Upper lobe of left lung (tissue), 6 donors: ENCODE measurements around the gene MAD1L1. TPM values are rescaled to one million over a fixed set of nuclear protein-coding genes. Genes with fewer than 3 reads are reported as not detected.
"Not testable (repeated sequence)": the region's sequence is repeated elsewhere in the genome, so short reads cannot be mapped to it uniquely, and the experiment has no call there.

Source experiments
- ATAC-seq, 2 donors: fragments of 200-7000 bp; cut with Tn5 transposase; one replicate each; pipeline ENCODE4 v1.9.1; 2022; ENCODE audit warnings: mild to moderate bottlenecking in 2 of 2, moderate library complexity in 2 of 2; ENCODE audit not compliant: low FRiP score in 2 of 2
- DNase-seq, 2 donors: peaks; one replicate each; pipeline ENCODE4 v3.0.0-alpha.2; 2019 to 2020
- H3K27ac ChIP-seq, 4 donors: fragments of 200-600 bp; sonication (generic); one replicate each; pipeline ENCODE4 v1.5.1; 2016 to 2019
- H3K27me3 ChIP-seq, 4 donors: fragments of 200-600 bp; sonication (generic); one replicate each; pipeline ENCODE4 v1.5.1; 2017 to 2019
- H3K36me3 ChIP-seq, 4 donors: fragments of 200-600 bp; sonication (generic); one replicate each; pipeline ENCODE4 v1.5.1; 2016 to 2019
- H3K4me1 ChIP-seq, 4 donors: fragments of 200-600 bp; sonication (generic); one replicate each; pipeline ENCODE4 v1.5.1; 2018 to 2019
- H3K4me3 ChIP-seq, 4 donors: fragments of 200-600 bp; sonication (generic); one replicate each; pipeline ENCODE4 v1.5.1; 2017 to 2019; ENCODE audit warnings: mild to moderate bottlenecking in 2 of 4, moderate library complexity in 1 of 4
- H3K9me3 ChIP-seq, 4 donors: fragments of 200-600 bp; sonication (generic); one replicate each; pipeline ENCODE4 v1.5.1; 2018 to 2019
- EP300 ChIP-seq, 4 donors: sonication (generic); formaldehyde crosslinking; IDR thresholded peaks; one replicate each; pipeline ENCODE4 v1.5.1; 2017; ENCODE audit warnings: antibody characterized with exemption in 4 of 4, control low read depth in 2 of 4
- POLR2A ChIP-seq, 4 donors: fragments of 450-650 bp; IDR thresholded peaks; one replicate each; pipeline ENCODE4 v1.5.1; 2016 to 2017; ENCODE audit warnings: antibody characterized with exemption in 4 of 4, mild to moderate bottlenecking in 2 of 4
- POLR2AphosphoS5 ChIP-seq, 2 donors: sonication (generic); formaldehyde crosslinking; IDR thresholded peaks; one replicate each; pipeline ENCODE4 v1.5.1; 2017; ENCODE audit warnings: antibody characterized with exemption in 2 of 2
- WGBS, 2 donors: methylation state at CpG; one replicate each; pipeline ENCODE4 v1.1.5; 2017 to 2018; 5-methylcytosine and 5-hydroxymethylcytosine counted together
- total RNA-seq, 6 donors: library from RNA; depleted of rRNA in 4 of 6; stranded (reverse); fragments of >200 nt in 4 of 6; gene quantifications; one replicate each; pipeline versions ENCODE4 v1.1.0 to v1.2.1, GENCODE V29; 2016 to 2021
- TF ChIP-seq, protein P1 (sequence below), 6 experiments: fragments of 450-650 bp in 4 of 6; fragments of 200-600 bp in 2 of 6; sonication (generic) in 2 of 6; IDR thresholded peaks; one replicate each; pipeline ENCODE4 v1.5.1; 2016 to 2019; ENCODE audit warnings: antibody characterized with exemption in 6 of 6
- donor health status: DM: no; HTN: no; CAD: no; lungs with moderate emphysema.
- donor health status: DM: no; HTN: yes; CAD: no; lungs with severe emphysema.

The MAD1L1 gene
- total RNA-seq, 6 donors from 2014 or later: 40.6 to 364 (median 65.6) TPM

DNA sequence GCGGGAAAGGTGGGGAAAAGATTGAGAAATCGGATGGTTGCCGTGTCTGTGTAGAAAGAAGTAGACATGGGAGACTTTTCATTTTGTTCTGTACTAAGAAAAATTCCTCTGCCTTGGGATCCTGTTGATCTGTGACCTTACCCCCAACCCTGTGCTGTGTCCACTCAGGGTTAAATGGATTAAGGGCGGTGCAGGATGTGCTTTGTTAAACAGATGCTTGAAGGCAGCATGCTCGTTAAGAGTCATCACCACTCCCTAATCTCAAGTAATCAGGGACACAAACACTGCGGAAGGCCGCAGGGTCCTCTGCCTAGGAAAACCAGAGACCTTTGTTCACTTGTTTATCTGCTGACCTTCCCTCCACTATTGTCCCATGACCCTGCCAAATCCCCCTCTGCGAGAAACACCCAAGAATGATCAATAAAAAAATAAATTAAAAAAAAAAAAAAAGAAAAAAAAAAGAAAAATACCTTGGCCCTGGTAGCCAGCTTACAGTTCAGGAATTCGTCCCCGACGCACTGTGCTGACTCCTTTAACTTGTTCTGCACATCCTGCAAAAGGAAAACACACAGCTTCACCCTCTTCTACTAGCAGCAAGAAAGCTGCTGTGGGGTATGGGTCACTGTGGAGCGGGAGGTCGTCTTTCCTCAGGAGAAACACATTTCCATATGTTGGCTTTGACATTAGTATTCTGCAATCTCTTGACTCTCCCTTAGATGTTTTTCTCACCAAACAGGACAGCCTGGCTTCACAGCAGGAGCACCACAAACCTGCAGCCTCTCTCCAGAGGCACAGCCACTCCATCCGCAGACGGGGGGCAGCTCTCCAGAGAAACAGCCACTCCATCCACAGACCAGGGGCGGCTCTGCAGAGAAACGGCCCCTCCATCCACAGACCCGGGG is 36.6 kb upstream of the MAD1L1 start:
- H3K4me1 ChIP-seq, H3K9me3 ChIP-seq, H3K27me3 ChIP-seq, H3K4me3 ChIP-seq, DNase-seq, ATAC-seq: not testable (repeated sequence)
- Histone ChIP-seq H3K27ac (peak overlapping the region in 2 of 4 donors; percentile 24 to 59), H3K36me3 (peaks cover 3 to 34% (median 22%) of the 10 kb centered on the region in 4 donors)
- peak in 1 of 2 donors; percentile 8 for TF ChIP-seq POLR2AphosphoS5 (IDR thresholded peaks at IDR 0.05)
- 74 to 75% methylated on average over 12 to 16 of the region's 18 CpGs for WGBS, 2 donors

DNA sequence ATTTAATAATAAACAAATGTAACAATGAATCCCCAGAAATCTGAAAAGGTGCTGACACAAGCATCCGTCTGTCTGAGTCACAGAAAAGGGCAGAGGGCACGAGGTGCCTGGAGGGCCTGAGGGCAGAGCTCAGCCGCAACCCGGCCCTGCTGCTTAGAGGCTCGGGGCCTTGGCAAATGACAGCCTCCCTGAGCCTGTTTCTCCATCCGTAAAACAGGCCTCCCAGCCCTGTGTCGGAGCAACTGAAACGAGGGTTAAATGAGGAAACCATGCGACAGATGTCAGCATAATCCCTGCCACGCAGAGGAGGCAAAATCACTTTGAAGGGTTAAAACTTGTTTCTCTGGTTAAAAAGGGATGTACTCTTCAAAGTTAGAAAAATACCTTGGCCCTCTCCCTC is 34.2 kb upstream of the MAD1L1 start:
- Histone ChIP-seq H3K27me3 (no peaks in the 10 kb centered on the region), H3K27ac (no peak overlapping the region), H3K4me1 (peaks cover 0 to 6% (median 5%) of the 10 kb centered on the region in 4 donors), H3K4me3 (no peak overlapping the region), H3K36me3 (peaks cover 4 to 42% (median 26%) of the 10 kb centered on the region in 4 donors), H3K9me3 (no peaks in the 10 kb centered on the region)
- TF ChIP-seq, protein P1, sequence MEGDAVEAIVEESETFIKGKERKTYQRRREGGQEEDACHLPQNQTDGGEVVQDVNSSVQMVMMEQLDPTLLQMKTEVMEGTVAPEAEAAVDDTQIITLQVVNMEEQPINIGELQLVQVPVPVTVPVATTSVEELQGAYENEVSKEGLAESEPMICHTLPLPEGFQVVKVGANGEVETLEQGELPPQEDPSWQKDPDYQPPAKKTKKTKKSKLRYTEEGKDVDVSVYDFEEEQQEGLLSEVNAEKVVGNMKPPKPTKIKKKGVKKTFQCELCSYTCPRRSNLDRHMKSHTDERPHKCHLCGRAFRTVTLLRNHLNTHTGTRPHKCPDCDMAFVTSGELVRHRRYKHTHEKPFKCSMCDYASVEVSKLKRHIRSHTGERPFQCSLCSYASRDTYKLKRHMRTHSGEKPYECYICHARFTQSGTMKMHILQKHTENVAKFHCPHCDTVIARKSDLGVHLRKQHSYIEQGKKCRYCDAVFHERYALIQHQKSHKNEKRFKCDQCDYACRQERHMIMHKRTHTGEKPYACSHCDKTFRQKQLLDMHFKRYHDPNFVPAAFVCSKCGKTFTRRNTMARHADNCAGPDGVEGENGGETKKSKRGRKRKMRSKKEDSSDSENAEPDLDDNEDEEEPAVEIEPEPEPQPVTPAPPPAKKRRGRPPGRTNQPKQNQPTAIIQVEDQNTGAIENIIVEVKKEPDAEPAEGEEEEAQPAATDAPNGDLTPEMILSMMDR (IDR thresholded peaks at IDR 0.05): no peak
- no peak for TF ChIP-seq POLR2AphosphoS5 (IDR thresholded peaks at IDR 0.05)
- no peak for TF ChIP-seq POLR2A (IDR thresholded peaks at IDR 0.05)
- no peak for TF ChIP-seq EP300 (IDR thresholded peaks at IDR 0.05)
- WGBS, 2 donors: 72 to 75% methylated on average over 10 of the region's 10 CpGs
- ATAC-seq: no peak
- no peak for DNase-seq

DNA sequence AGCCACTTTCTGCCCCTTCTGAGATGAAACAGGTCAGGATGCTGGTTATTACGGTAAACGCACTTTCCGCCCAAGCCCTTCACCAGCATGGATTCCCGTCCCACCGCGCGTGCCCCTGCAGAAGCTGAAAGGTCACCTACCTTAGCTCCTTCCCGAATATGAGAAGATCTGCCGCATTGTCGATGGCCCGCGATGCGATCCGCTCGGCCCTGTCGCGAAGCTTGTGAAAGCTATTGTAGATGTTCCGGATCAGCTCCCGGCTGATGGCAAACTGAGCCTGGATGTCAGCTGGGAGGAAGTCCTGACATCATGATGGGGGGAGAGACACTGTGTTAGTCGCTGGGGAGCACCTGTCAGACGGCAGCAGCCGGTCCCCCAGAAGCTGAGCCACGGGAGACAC is 31.4 kb upstream of the MAD1L1 start:
- Histone ChIP-seq H3K9me3 (no peaks in the 10 kb centered on the region), H3K36me3 (peaks cover 0 to 32% (median 14%) of the 10 kb centered on the region in 4 donors), H3K4me3 (no peak overlapping the region), H3K4me1 (peaks cover 0 to 19% (median 9%) of the 10 kb centered on the region in 4 donors), H3K27ac (no peak overlapping the region), H3K27me3 (no peaks in the 10 kb centered on the region)
- WGBS, 2 donors: 96 to 98% methylated on average over 21 to 23 of the region's 23 CpGs
- peak in 1 of 2 donors; percentile 75 for DNase-seq
- TF ChIP-seq, protein P1 (IDR thresholded peaks at IDR 0.05): no peak
- TF ChIP-seq EP300 (IDR thresholded peaks at IDR 0.05) (no peak), POLR2AphosphoS5 (IDR thresholded peaks at IDR 0.05) (no peak), POLR2A (IDR thresholded peaks at IDR 0.05) (no peak)
- ATAC-seq: no peak

DNA sequence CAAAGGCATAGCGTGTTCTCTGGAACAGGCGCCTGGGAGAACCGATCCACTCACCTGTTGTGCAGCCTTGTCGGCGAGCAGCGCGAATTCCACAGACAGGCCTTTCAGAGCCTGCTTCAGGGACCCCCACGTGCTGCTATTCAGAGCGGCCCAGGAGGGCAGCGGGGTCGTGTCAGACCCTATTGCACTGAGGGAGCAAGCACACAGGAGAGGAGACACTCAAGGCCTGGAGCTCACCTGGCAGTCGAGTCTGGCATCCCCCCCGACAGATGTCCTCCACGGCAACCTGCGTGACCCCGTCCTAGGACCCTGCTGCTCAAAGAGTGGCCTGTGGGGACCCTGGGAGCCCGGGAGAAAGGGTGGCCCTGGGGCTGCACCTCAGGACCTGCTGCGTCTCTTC is 30.4 kb upstream of the MAD1L1 start:
- TF ChIP-seq POLR2A (IDR thresholded peaks at IDR 0.05) (no peak), POLR2AphosphoS5 (IDR thresholded peaks at IDR 0.05) (no peak), EP300 (IDR thresholded peaks at IDR 0.05) (no peak)
- TF ChIP-seq, protein P1 (IDR thresholded peaks at IDR 0.05): no peak
- Histone ChIP-seq H3K27ac (no peak overlapping the region), H3K4me3 (no peak overlapping the region), H3K4me1 (peaks cover 0 to 22% (median 9%) of the 10 kb centered on the region in 4 donors), H3K9me3 (no peaks in the 10 kb centered on the region), H3K27me3 (no peaks in the 10 kb centered on the region), H3K36me3 (peaks cover 0 to 32% (median 14%) of the 10 kb centered on the region in 4 donors)
- 96 to 100% methylated on average over 8 to 18 of the region's 18 CpGs for WGBS, 2 donors
- ATAC-seq: no peak
- DNase-seq: no peak

DNA sequence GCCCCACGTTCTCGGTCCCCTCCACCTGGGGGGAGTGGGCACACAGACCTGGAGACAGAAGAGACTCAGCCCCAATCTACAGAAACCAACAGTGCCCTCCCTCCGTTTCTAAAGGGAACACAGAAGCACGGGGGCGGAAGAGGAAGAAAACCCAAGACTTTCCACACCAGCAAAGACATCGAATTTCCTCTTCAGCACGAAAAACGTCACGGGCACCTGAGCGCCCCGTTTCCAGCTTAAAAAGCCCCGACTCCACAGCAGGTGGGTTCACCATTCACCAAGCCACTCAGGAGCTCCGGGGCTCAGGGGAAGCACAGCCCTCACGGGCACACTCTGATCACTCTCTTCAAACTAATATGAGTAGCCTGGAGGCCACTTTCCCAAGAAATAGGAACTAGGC is 28.9 kb upstream of the MAD1L1 start:
- 69 to 89% methylated on average over 14 of the region's 14 CpGs for WGBS, 2 donors
- Histone ChIP-seq H3K9me3 (no peaks in the 10 kb centered on the region), H3K27me3 (no peaks in the 10 kb centered on the region), H3K27ac (peak overlapping the region in 3 of 4 donors; percentile 1 to 69 (median 8)), H3K4me1 (peaks cover 0 to 22% (median 9%) of the 10 kb centered on the region in 4 donors), H3K4me3 (peak overlapping the region in 1 of 4 donors; percentile 18), H3K36me3 (peaks cover 7 to 44% (median 22%) of the 10 kb centered on the region in 4 donors)
- no peak for TF ChIP-seq EP300 (IDR thresholded peaks at IDR 0.05)
- TF ChIP-seq, protein P1 (IDR thresholded peaks at IDR 0.05): no peak
- TF ChIP-seq POLR2AphosphoS5 (IDR thresholded peaks at IDR 0.05): no peak
- ATAC-seq (peak in 1 of 2 donors; percentile 41), DNase-seq (peak in 1 of 2 donors; percentile 45)
